Gastroesophageal sphincter (tissue), 4 donors: ENCODE data around the gene IFT43. TPM values are rescaled to one million over a fixed set of nuclear protein-coding genes. Genes with fewer than 3 reads are reported as not detected.
A peak's percentile ranks its signal among the peaks of the same experiment; 100 is the strongest.

Experiments used
- ATAC-seq: fragments of 150-250 bp; one replicate; pipeline ENCODE4 v1.9.1; 2016; ENCODE audit warnings: mild to moderate bottlenecking, moderate library complexity
- H3K27ac ChIP-seq, 4 donors: fragments of 200-600 bp; sonication (generic) in 3 of 4; 1 replicate in 3 of 4; 2 replicates in 1 of 4; pipeline ENCODE4 v1.5.1; 2016 to 2019
- H3K27me3 ChIP-seq: fragments of 200-600 bp; sonication (generic); one replicate; pipeline ENCODE4 v1.5.1; 2019
- H3K36me3 ChIP-seq, 2 donors: fragments of 200-600 bp; sonication (generic); one replicate each; pipeline ENCODE4 v1.5.1; 2019; ENCODE audit warnings: control low read depth in 1 of 2
- H3K4me1 ChIP-seq, 3 donors: fragments of 200-600 bp; sonication (generic); 1 replicate in 2 of 3; 2 replicates in 1 of 3; pipeline ENCODE4 v1.5.1; 2016 to 2019; ENCODE audit warnings: control low read depth in 2 of 3
- H3K4me3 ChIP-seq, 2 donors: fragments of 200-600 bp; sonication (generic); one replicate each; pipeline ENCODE4 v1.5.1; 2019; ENCODE audit warnings: mild to moderate bottlenecking in 1 of 2, moderate library complexity in 1 of 2
- H3K9me3 ChIP-seq, 3 donors: fragments of 200-600 bp; sonication (generic); one replicate each; pipeline ENCODE4 v1.5.1; 2017 to 2019; ENCODE audit warnings: control low read depth in 2 of 3
- CTCF ChIP-seq, 4 experiments: fragments of 200-600 bp in 2 of 4; fragments of 450-650 bp in 2 of 4; sonication (generic) in 1 of 4; IDR thresholded peaks; one replicate each; pipeline ENCODE4 v1.5.1; 2017 to 2019; ENCODE audit warnings: antibody characterized with exemption in 4 of 4, mild to moderate bottlenecking in 2 of 4, moderate library complexity in 2 of 4
- EP300 ChIP-seq: sonication (generic); formaldehyde crosslinking; IDR thresholded peaks from one replicate; pipeline ENCODE4 v1.6.1; 2017; ENCODE audit warnings: antibody characterized with exemption, mild to moderate bottlenecking
- POLR2A ChIP-seq, 2 donors: fragments of 450-650 bp; IDR thresholded peaks; one replicate each; pipeline ENCODE4 v1.6.1; 2017; ENCODE audit warnings: antibody characterized with exemption in 2 of 2, mild to moderate bottlenecking in 2 of 2, moderate library complexity in 1 of 2
- POLR2AphosphoS5 ChIP-seq: sonication (generic); formaldehyde crosslinking; IDR thresholded peaks from one replicate; pipeline ENCODE4 v1.6.1; 2017; ENCODE audit warnings: antibody characterized with exemption
- WGBS, 2 donors: methylation state at CpG; one replicate each; pipeline ENCODE4 v1.1.5; 2018; ENCODE audit warnings: low coverage in 1 of 2; 5-methylcytosine and 5-hydroxymethylcytosine counted together
- total RNA-seq, 4 donors: library from RNA; depleted of rRNA; stranded (reverse); fragments of >200 nt; gene quantifications; one replicate each; pipeline ENCODE4 v1.1.0, GENCODE V29; 2016

Gene IFT43
- total RNA-seq, result 10 to 100 TPM; 39.7 to 51.6 (median 43.6) TPM

- H3K36me3 ChIP-seq, result peaks cover 0 to 24% of the 10 kb centered on the region in 2 donors
- no peaks in the 10 kb centered on the region for H3K27me3 ChIP-seq
- ATAC-seq, result peak; percentile 60
- peak within 1 kb of the TSS; percentile 89 to 98 (median 95) for H3K27ac ChIP-seq
- peaks cover 4 to 70% (median 14%) of the 10 kb centered on the region in 3 donors for H3K4me1 ChIP-seq
- TF ChIP-seq CTCF (IDR thresholded peaks at IDR 0.05) (peak in 2 of 4 experiments; percentile 18 to 19), POLR2A (IDR thresholded peaks at IDR 0.05) (peak in 1 of 2 donors; percentile 38), POLR2AphosphoS5 (peak; percentile 82), EP300 (no peak)
- no peaks in the 10 kb centered on the region for H3K9me3 ChIP-seq
- WGBS, 2 donors, result 1% methylated on average over 13 of the region's 52 CpGs
- peak within 1 kb of the TSS; percentile 94 to 98 for H3K4me3 ChIP-seq
Observed at GRCh38 chr14:75985618-75986438, at the start of gene IFT43. Gene IFT43, plus strand, starts transcription at chr14:75985763. Its CDS starts 24 bp downstream, at chr14:75985787.

GRCh38 chr14:75939200-75939599 lies 46.4 kb upstream of the IFT43 start:
- H3K4me3 ChIP-seq, result no peak overlapping the region
- ATAC-seq, result no peak
- H3K4me1 ChIP-seq, result no peaks in the 10 kb centered on the region
- H3K36me3 ChIP-seq, result no peaks in the 10 kb centered on the region
- H3K9me3 ChIP-seq, result no peaks in the 10 kb centered on the region
- no peak for TF ChIP-seq EP300
- no peak for TF ChIP-seq CTCF (IDR thresholded peaks at IDR 0.05)
- no peak for TF ChIP-seq POLR2AphosphoS5
- no peak for TF ChIP-seq POLR2A (IDR thresholded peaks at IDR 0.05)
- 71 to 75% methylated on average over 1 of the region's 1 CpG for WGBS, 2 donors
- H3K27me3 ChIP-seq, result no peaks in the 10 kb centered on the region
- H3K27ac ChIP-seq, result no peak overlapping the region

GRCh38 chr14:75941030-75941429 lies 44.5 kb upstream of the IFT43 start:
- TF ChIP-seq POLR2A (IDR thresholded peaks at IDR 0.05) (no peak), POLR2AphosphoS5 (no peak), EP300 (no peak), CTCF (IDR thresholded peaks at IDR 0.05) (no peak)
- Histone ChIP-seq H3K27me3 (no peaks in the 10 kb centered on the region), H3K9me3 (no peaks in the 10 kb centered on the region), H3K36me3 (no peaks in the 10 kb centered on the region), H3K4me3 (no peak overlapping the region), H3K4me1 (no peaks in the 10 kb centered on the region), H3K27ac (no peak overlapping the region)
- WGBS, 2 donors, result 50 to 85% methylated on average over 2 to 3 of the region's 4 CpGs
- ATAC-seq, result no peak

GRCh38 chr14:75944607-75945241 lies 40.8 kb upstream of the IFT43 start:
- Histone ChIP-seq H3K36me3 (no peaks in the 10 kb centered on the region), H3K9me3 (no peaks in the 10 kb centered on the region), H3K27ac (no peak overlapping the region), H3K27me3 (no peaks in the 10 kb centered on the region), H3K4me3 (no peak overlapping the region), H3K4me1 (no peaks in the 10 kb centered on the region)
- no peak for ATAC-seq
- WGBS, 2 donors, result 78 to 88% methylated on average over 4 of the region's 4 CpGs
- TF ChIP-seq POLR2A (IDR thresholded peaks at IDR 0.05), result no peak

- no peak overlapping the region for H3K4me3 ChIP-seq
- WGBS, 2 donors, result 92 to 95% methylated on average over 3 to 5 of the region's 5 CpGs
- TF ChIP-seq CTCF (IDR thresholded peaks at IDR 0.05) (no peak), POLR2AphosphoS5 (no peak), POLR2A (IDR thresholded peaks at IDR 0.05) (no peak), EP300 (no peak)
- H3K4me1 ChIP-seq, result no peaks in the 10 kb centered on the region
- H3K36me3 ChIP-seq, result no peaks in the 10 kb centered on the region
- H3K27ac ChIP-seq, result no peak overlapping the region
- H3K27me3 ChIP-seq, result no peaks in the 10 kb centered on the region
- no peaks in the 10 kb centered on the region for H3K9me3 ChIP-seq
- no peak for ATAC-seq
Observed at GRCh38 chr14:75946785-75947184, 38.8 kb upstream of the IFT43 start.
